Neural cell (in vitro differentiated cells): ENCODE data around the gene SPATA19. TPM values are rescaled to one million over a fixed set of nuclear protein-coding genes. Genes with fewer than 3 reads are reported as not detected.

ENCODE experiments used
- H2AFZ ChIP-seq: fragments of 200-600, 300-800 bp; sonication (generic), shearing (Covaris generic); 2 replicates; pipeline ENCODE4 v1.6.0; 2014; ENCODE audit warnings: low read depth, mild to moderate bottlenecking, antibody characterized with exemption, low read length, moderate library complexity
- H3F3A ChIP-seq: fragments of 200-600 bp; shearing (Covaris generic); 2 replicates; pipeline ENCODE4 v1.6.1; 2016; ENCODE audit warnings: mild to moderate bottlenecking, moderate library complexity, mixed read lengths, antibody characterized with exemption, low read length; ENCODE audit not compliant: insufficient read depth, poor library complexity, severe bottlenecking
- H3K27ac ChIP-seq: fragments of 200-600, 300-800 bp; sonication (generic), shearing (Covaris generic); 2 replicates; pipeline ENCODE4 v1.5.1; 2014; ENCODE audit warnings: mild to moderate bottlenecking, low read length, moderate library complexity
- H3K27me3 ChIP-seq: fragments of 300-800, 200-600 bp; sonication (generic), shearing (Covaris generic); 2 replicates; pipeline ENCODE4 v1.6.0; 2014; ENCODE audit warnings: mild to moderate bottlenecking, low read depth, low read length, moderate library complexity; ENCODE audit not compliant: insufficient read depth
- H3K36me3 ChIP-seq: fragments of 300-800, 200-600 bp; sonication (generic), shearing (Covaris generic); 2 replicates; pipeline ENCODE4 v1.5.1; 2014; ENCODE audit warnings: mild to moderate bottlenecking, antibody characterized with exemption, low read length, moderate library complexity; ENCODE audit not compliant: insufficient read depth
- H3K4me2 ChIP-seq: fragments of 300-800, 200-600 bp; sonication (generic), shearing (Covaris generic); 2 replicates; pipeline ENCODE4 v1.6.0; 2014; ENCODE audit warnings: mild to moderate bottlenecking, low read length
- H3K4me3 ChIP-seq: fragments of 300-800, 200-600 bp; sonication (generic), shearing (Covaris generic); 2 replicates; pipeline ENCODE4 v1.5.1; 2014; ENCODE audit warnings: mild to moderate bottlenecking, low read length, moderate library complexity
- H3K79me2 ChIP-seq: fragments of 200-600 bp; shearing (Covaris generic); replicated peaks from 2 replicates; pipeline ENCODE4 v1.6.0; 2014; ENCODE audit warnings: mild to moderate bottlenecking, low read length, moderate library complexity; ENCODE audit not compliant: insufficient read depth
- H3K9ac ChIP-seq: fragments of 300-800, 200-600 bp; sonication (generic), shearing (Covaris generic); 2 replicates; pipeline ENCODE4 v1.6.1; 2016; ENCODE audit warnings: mild to moderate bottlenecking, low read length, mixed read lengths
- H3K9me2 ChIP-seq: fragments of 200-600 bp; shearing (Covaris generic); 2 replicates; pipeline ENCODE4 v1.6.1; 2016; ENCODE audit warnings: mild to moderate bottlenecking, low read length, mixed read lengths; ENCODE audit not compliant: insufficient read depth
- H3K9me3 ChIP-seq: fragments of 200-600, 300-800 bp; sonication (generic), shearing (Covaris generic); 2 replicates; pipeline ENCODE4 v1.6.1; 2016; ENCODE audit warnings: mild to moderate bottlenecking, mixed run types, low read length, moderate library complexity, mixed read lengths
- H4K20me1 ChIP-seq: fragments of 200-600 bp; shearing (Covaris generic); 2 replicates; pipeline ENCODE4 v1.6.1; 2016; ENCODE audit warnings: mild to moderate bottlenecking, mixed run types; ENCODE audit not compliant: insufficient read depth
- EP300 ChIP-seq: fragments of 450-650 bp; conservative IDR thresholded peaks from 2 replicates; pipeline ENCODE4 v1.6.1; 2014; ENCODE audit warnings: antibody characterized with exemption, mild to moderate bottlenecking, moderate library complexity; ENCODE audit not compliant: poor library complexity, severe bottlenecking
- EZH2 ChIP-seq: fragments of 200-600, 300-800 bp; shearing (Covaris generic), sonication (generic); IDR thresholded peaks from 2 replicates; pipeline ENCODE4 v1.6.1; 2014; ENCODE audit warnings: antibody characterized with exemption, low read length, borderline replicate concordance, mild to moderate bottlenecking; ENCODE audit not compliant: insufficient read depth, poor library complexity, severe bottlenecking
- MXI1 ChIP-seq: fragments of 450-650 bp; conservative IDR thresholded peaks from 2 replicates; pipeline ENCODE4 v1.6.1; 2014; ENCODE audit warnings: antibody characterized with exemption, mild to moderate bottlenecking; ENCODE audit not compliant: poor library complexity, severe bottlenecking
- POLR2AphosphoS5 ChIP-seq: IDR thresholded peaks from 2 replicates; pipeline ENCODE4 v1.6.1; 2012
- RAD21 ChIP-seq: fragments of 450-650 bp; conservative IDR thresholded peaks from 2 replicates; pipeline ENCODE4 v1.6.1; 2014; ENCODE audit warnings: antibody characterized with exemption, mild to moderate bottlenecking, moderate library complexity
- REST ChIP-seq: IDR thresholded peaks from 2 replicates; pipeline ENCODE4 v1.6.1; 2012; ENCODE audit warnings: borderline replicate concordance
- SMC3 ChIP-seq: fragments of 450-650 bp; conservative IDR thresholded peaks from 2 replicates; pipeline ENCODE4 v1.6.1; 2014; ENCODE audit warnings: antibody characterized with exemption, mild to moderate bottlenecking, moderate library complexity; ENCODE audit not compliant: poor library complexity
- TAF1 ChIP-seq: IDR thresholded peaks from 2 replicates; pipeline ENCODE4 v1.6.1; 2012; ENCODE audit warnings: low read depth
- polyA minus RNA-seq: library from RNA; depleted of rRNA, polyadenylated mRNA; stranded (reverse); fragments of >200 nt; gene quantifications from 2 replicates; pipeline ENCODE4 v1.2.3, GENCODE V29; 2014
- polyA plus RNA-seq: library from polyadenylated mRNA; depleted of rRNA; stranded (reverse); fragments of >200 nt; gene quantifications from 2 replicates; pipeline ENCODE4 v1.2.3, GENCODE V29; 2014
- TF ChIP-seq, protein P1 (sequence below): fragments of 450-650 bp; IDR thresholded peaks from 2 replicates; pipeline ENCODE4 v1.5.1; 2014; ENCODE audit warnings: antibody characterized with exemption, mild to moderate bottlenecking, moderate library complexity; ENCODE audit not compliant: poor library complexity, severe bottlenecking

Gene SPATA19
- polyA plus RNA-seq (not detected in 2 replicates), polyA minus RNA-seq (not detected in 2 replicates)

DNA sequence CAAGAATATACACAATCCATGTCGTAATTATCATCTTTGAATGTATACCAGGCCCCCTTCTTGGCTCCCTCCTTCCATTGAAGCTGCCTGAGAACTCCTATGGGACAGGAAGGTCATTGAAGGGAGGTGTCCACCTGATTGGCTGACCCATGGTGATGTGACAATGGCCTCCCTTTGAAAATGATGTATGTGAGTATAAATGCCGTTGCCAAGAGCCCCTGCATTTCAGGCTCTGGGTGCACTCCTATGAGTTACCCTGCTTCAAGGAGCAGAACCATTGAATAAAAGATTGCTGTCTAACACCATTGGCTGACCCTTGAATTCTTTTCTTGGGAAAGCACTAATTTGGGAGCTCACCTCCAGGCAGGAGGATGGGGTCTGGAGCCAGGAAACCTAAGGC lies at the start of gene SPATA19:
Gene SPATA19, minus strand, starts transcription at position 101 of the 400 bp plus-strand sequence. Its CDS starts 67 bp downstream, at position 34.
- TF ChIP-seq SMC3 (no peak), POLR2AphosphoS5 (no peak), MXI1 (no peak), TAF1 (no peak), EZH2 (no peak), RAD21 (no peak)
- TF ChIP-seq, protein P1, sequence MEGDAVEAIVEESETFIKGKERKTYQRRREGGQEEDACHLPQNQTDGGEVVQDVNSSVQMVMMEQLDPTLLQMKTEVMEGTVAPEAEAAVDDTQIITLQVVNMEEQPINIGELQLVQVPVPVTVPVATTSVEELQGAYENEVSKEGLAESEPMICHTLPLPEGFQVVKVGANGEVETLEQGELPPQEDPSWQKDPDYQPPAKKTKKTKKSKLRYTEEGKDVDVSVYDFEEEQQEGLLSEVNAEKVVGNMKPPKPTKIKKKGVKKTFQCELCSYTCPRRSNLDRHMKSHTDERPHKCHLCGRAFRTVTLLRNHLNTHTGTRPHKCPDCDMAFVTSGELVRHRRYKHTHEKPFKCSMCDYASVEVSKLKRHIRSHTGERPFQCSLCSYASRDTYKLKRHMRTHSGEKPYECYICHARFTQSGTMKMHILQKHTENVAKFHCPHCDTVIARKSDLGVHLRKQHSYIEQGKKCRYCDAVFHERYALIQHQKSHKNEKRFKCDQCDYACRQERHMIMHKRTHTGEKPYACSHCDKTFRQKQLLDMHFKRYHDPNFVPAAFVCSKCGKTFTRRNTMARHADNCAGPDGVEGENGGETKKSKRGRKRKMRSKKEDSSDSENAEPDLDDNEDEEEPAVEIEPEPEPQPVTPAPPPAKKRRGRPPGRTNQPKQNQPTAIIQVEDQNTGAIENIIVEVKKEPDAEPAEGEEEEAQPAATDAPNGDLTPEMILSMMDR = no peak
- no peaks in the 10 kb centered on the region for H3F3A ChIP-seq
- no peak within 1 kb of the TSS for H3K9ac ChIP-seq
- H4K20me1 ChIP-seq = no peaks in the 10 kb centered on the region
- H3K9me3 ChIP-seq = no peaks in the 10 kb centered on the region
- H3K4me2 ChIP-seq = no peak within 1 kb of the TSS
- H3K9me2 ChIP-seq = no peaks in the 10 kb centered on the region
- H3K36me3 ChIP-seq = no peaks in the 10 kb centered on the region
- no peak within 1 kb of the TSS for H3K4me3 ChIP-seq
- H3K27me3 ChIP-seq = no peaks in the 10 kb centered on the region
- H3K27ac ChIP-seq = no peak within 1 kb of the TSS
- no peaks in the 10 kb centered on the region for H3K79me2 ChIP-seq
- H2AFZ ChIP-seq = no peak within 1 kb of the TSS

DNA sequence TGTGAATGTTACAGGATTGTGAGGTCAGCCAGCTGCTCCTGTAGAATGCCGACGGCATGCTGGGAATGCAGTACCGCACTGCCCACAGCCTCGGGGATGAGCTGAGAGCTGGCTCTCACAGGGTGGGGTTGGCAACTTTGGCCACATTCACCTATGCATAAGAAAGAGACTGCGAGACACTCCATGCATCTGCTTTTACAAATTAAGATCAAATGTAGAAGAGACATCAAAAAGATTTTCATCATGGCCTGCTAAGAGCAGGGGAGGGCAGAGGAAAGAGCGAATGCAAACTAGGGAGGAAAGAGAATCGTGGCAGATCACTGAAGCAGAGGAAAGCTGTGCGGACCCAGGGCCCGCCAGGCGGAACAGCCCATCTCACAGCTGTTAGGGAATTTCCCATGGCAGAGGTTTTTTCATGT lies 49.8 kb upstream of the SPATA19 start:
- H3K9ac ChIP-seq = no peak overlapping the region
- H3K27me3 ChIP-seq = no peaks in the 10 kb centered on the region
- H2AFZ ChIP-seq = no peak overlapping the region
- no peaks in the 10 kb centered on the region for H3K9me2 ChIP-seq
- no peaks in the 10 kb centered on the region for H3K36me3 ChIP-seq
- H3F3A ChIP-seq = no peaks in the 10 kb centered on the region
- H3K27ac ChIP-seq = no peak overlapping the region
- no peaks in the 10 kb centered on the region for H3K9me3 ChIP-seq
- no peak overlapping the region for H3K4me3 ChIP-seq
- no peak for TF ChIP-seq TAF1
- no peak for TF ChIP-seq MXI1
- TF ChIP-seq RAD21 = no peak
- no peak for TF ChIP-seq EP300
- TF ChIP-seq SMC3 = no peak
- no peak for TF ChIP-seq REST
- TF ChIP-seq EZH2 = no peak
- TF ChIP-seq, protein P1 = no peak
- no peak for TF ChIP-seq POLR2AphosphoS5
- H4K20me1 ChIP-seq = no peaks in the 10 kb centered on the region
- no peaks in the 10 kb centered on the region for H3K79me2 ChIP-seq
- H3K4me2 ChIP-seq = no peak overlapping the region
